Heart left ventricle (tissue), 13 donors: Measurements from ENCODE around the gene LRRC42.

Experiments used
- POLR2A ChIP-seq, 2 donors: fragments of 450-650 bp; IDR thresholded peaks; one replicate each; pipeline ENCODE4 v1.6.1; 2017; ENCODE audit warnings: antibody characterized with exemption in 2 of 2, mild to moderate bottlenecking in 2 of 2, moderate library complexity in 2 of 2
- TF ChIP-seq, protein P1 (sequence below), 12 donors: fragments of 200-600 bp; sonication (generic) in 4 of 12; IDR thresholded peaks; one replicate each; pipeline versions ENCODE4 v1.5.0 to v1.8.0; 2018 to 2022; ENCODE audit warnings: antibody characterized with exemption in 12 of 12, mild to moderate bottlenecking in 5 of 12
- donor health status: ischemic (EF 13 %, LVEDD 7.1; RV severe dilation, severe dysfunction).
- donor health status: DM: no; HTN: yes; CAD: no.
- donor health status: DM: no; HTN: no; CAD: no.
- donor health status: ischemic (EF 25% LVEDD 6.9; RV normal size, moderate dysfunction).
- donor health status: ischemic (EF 25% LVEDD 5.7; RV mildly dilated, moderate dysfunction).
- donor health status: ischemic (EF 35%, LVEDD 5.7; RV mildly dilated, moderate dysfunction).
- donor health status: nonischemic (EF 11% LVEDD 7.7; RV severe dilation, severe dysfunction).
- donor health status: DM: yes; HTN: yes; CAD: no.
- donor health status: PGD.
- donor health status: ischemic (EF 29% LVEDD 5.4; RV normal size, mild dysfunction).
- donor health status: nonischemic (EF 23%, LVEDD 6.1; RV moderate dilation, normal function).

DNA sequence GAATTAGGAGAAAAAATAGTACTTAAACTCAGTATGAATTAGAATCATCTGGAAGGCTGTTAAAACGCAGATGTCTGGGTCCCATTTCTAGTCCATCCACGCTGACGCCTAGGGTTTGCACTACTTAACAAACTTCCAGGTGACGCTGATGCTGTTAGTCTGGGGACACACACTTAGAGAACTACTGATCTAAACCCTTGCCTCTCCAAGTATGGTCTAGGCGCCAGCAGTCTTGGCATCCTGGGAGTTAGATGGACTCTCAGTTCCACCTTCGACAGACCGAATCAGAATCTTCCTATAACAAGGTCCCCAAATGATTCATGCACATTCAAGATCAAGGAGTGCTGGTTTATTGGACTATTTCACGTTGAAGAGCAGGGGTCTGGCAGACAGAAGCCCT lies 40.6 kb upstream of the LRRC42 start:
- TF ChIP-seq, protein P1, sequence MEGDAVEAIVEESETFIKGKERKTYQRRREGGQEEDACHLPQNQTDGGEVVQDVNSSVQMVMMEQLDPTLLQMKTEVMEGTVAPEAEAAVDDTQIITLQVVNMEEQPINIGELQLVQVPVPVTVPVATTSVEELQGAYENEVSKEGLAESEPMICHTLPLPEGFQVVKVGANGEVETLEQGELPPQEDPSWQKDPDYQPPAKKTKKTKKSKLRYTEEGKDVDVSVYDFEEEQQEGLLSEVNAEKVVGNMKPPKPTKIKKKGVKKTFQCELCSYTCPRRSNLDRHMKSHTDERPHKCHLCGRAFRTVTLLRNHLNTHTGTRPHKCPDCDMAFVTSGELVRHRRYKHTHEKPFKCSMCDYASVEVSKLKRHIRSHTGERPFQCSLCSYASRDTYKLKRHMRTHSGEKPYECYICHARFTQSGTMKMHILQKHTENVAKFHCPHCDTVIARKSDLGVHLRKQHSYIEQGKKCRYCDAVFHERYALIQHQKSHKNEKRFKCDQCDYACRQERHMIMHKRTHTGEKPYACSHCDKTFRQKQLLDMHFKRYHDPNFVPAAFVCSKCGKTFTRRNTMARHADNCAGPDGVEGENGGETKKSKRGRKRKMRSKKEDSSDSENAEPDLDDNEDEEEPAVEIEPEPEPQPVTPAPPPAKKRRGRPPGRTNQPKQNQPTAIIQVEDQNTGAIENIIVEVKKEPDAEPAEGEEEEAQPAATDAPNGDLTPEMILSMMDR (IDR thresholded peaks at IDR 0.05), result no peak
- TF ChIP-seq POLR2A (IDR thresholded peaks at IDR 0.05), result no peak
